GM12878 (cell line): ENCODE results near the gene MBNL3.

ENCODE experiments used
- BCL3 ChIP-seq: IDR thresholded peaks from 2 replicates; pipeline ENCODE4 v1.6.1; 2011; ENCODE audit warnings: borderline replicate concordance, low read depth, mild to moderate bottlenecking, moderate library complexity, low read length; ENCODE audit not compliant: insufficient read depth, poor library complexity, severe bottlenecking
- EZH2 ChIP-seq: IDR thresholded peaks from 2 replicates; pipeline ENCODE4 v1.6.1; 2012; ENCODE audit warnings: low read depth, mild to moderate bottlenecking, control low read depth, inconsistent platforms, low read length, borderline replicate concordance; ENCODE audit not compliant: control insufficient read depth
- MYC ChIP-seq: IDR thresholded peaks from 2 replicates; pipeline ENCODE4 v1.6.1; 2011; ENCODE audit warnings: mild to moderate bottlenecking, low read length, moderate library complexity, inconsistent platforms; ENCODE audit not compliant: insufficient read depth, insufficient replicate concordance, insufficient read length, severe bottlenecking
- POLR2A ChIP-seq: IDR thresholded peaks from 2 replicates; pipeline ENCODE4 v1.6.1; 2011; ENCODE audit warnings: low read depth, mild to moderate bottlenecking, low read length
- POLR2AphosphoS2 ChIP-seq: IDR thresholded peaks from 2 replicates; pipeline ENCODE4 v1.6.1; 2011; ENCODE audit warnings: low read depth, mild to moderate bottlenecking, low read length, improper control_type of control experiment, moderate library complexity
- SMAD1 ChIP-seq: fragments of 450-650 bp; IDR thresholded peaks from 2 replicates; pipeline ENCODE4 v1.6.1; 2018; ENCODE audit warnings: mild to moderate bottlenecking, low read depth; ENCODE audit not compliant: partially characterized antibody
- SPI1 ChIP-seq: IDR thresholded peaks from 2 replicates; pipeline ENCODE4 v1.6.1; 2011; ENCODE audit warnings: low read depth, mild to moderate bottlenecking, low read length, moderate library complexity, borderline replicate concordance; ENCODE audit not compliant: insufficient read depth
- STAT3 ChIP-seq: IDR thresholded peaks from 2 replicates; pipeline ENCODE4 v1.6.1; 2011; ENCODE audit warnings: low read depth, low read length, improper control_type of control experiment
- TCF3 ChIP-seq: IDR thresholded peaks from 2 replicates; pipeline ENCODE4 v1.6.1; 2012; ENCODE audit warnings: low read depth, mild to moderate bottlenecking, low read length, borderline replicate concordance; ENCODE audit not compliant: insufficient read depth
- TF ChIP-seq, protein P1 (sequence below), 3 experiments: IDR thresholded peaks in 2 of 3; conservative IDR thresholded peaks in 1 of 3; 2 replicates each; pipeline ENCODE4 v1.5.1; 2011; ENCODE audit warnings: low read depth in 3 of 3, low read length in 3 of 3, mild to moderate bottlenecking in 3 of 3, control low read depth in 2 of 3, moderate library complexity in 2 of 3, inconsistent platforms in 1 of 3, mixed read lengths in 1 of 3; ENCODE audit not compliant: control insufficient read depth in 2 of 3, insufficient read depth in 1 of 3; ENCODE audit errors: extremely low read depth in 1 of 3

GRCh38 chrX:132331000-132331399 is 157.8 kb downstream of the MBNL3 start:
- TF ChIP-seq, protein P1, sequence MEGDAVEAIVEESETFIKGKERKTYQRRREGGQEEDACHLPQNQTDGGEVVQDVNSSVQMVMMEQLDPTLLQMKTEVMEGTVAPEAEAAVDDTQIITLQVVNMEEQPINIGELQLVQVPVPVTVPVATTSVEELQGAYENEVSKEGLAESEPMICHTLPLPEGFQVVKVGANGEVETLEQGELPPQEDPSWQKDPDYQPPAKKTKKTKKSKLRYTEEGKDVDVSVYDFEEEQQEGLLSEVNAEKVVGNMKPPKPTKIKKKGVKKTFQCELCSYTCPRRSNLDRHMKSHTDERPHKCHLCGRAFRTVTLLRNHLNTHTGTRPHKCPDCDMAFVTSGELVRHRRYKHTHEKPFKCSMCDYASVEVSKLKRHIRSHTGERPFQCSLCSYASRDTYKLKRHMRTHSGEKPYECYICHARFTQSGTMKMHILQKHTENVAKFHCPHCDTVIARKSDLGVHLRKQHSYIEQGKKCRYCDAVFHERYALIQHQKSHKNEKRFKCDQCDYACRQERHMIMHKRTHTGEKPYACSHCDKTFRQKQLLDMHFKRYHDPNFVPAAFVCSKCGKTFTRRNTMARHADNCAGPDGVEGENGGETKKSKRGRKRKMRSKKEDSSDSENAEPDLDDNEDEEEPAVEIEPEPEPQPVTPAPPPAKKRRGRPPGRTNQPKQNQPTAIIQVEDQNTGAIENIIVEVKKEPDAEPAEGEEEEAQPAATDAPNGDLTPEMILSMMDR (IDR thresholded peaks at IDR 0.05 in 2 of 3, conservative IDR thresholded peaks at IDR 0.05 in 1 of 3; ENCODE audit: control insufficient read depth in 2 of 3, extremely low read depth in 1 of 3, insufficient read depth in 1 of 3, low read depth in 3 of 3, low read length in 3 of 3) = no peak
- TF ChIP-seq SPI1 = no peak
- no peak for TF ChIP-seq POLR2A
- TF ChIP-seq EZH2 = no peak
- TF ChIP-seq STAT3 = no peak
- TF ChIP-seq TCF3 = no peak
- no peak for TF ChIP-seq MYC
- TF ChIP-seq BCL3 = no peak
- no peak for TF ChIP-seq SMAD1
- no peak for TF ChIP-seq POLR2AphosphoS2
